ENCODE measurements around the gene ANKRD1. TPM values are rescaled to one million over a fixed set of nuclear protein-coding genes. Genes with fewer than 3 reads are reported as not detected.

Gene ANKRD1
- total RNA-seq, 2 experiments from 2014 or later: not detected

- Mint-ChIP-seq H3K4me3 (no peak overlapping the region), H3K9me3 (no peaks in the 10 kb centered on the region), H3K36me3 (no peaks in the 10 kb centered on the region), H3K27me3 (peaks cover 52% of the 10 kb centered on the region), H3K27ac (no peak overlapping the region), H3K4me1 (peaks cover 3% of the 10 kb centered on the region)
- ATAC-seq (ENCODE audit: low read depth) (no peak), DNase-seq (no peak)
- POLR2A ChIA-PET: no interaction called here
Observed at GRCh38 chr10:90927293-90927692, 6.4 kb upstream of the ANKRD1 start.

- H3K27ac Mint-ChIP-seq: no peak overlapping the region
- POLR2A ChIA-PET: no interaction called here
- no peak for DNase-seq
- H3K27me3 Mint-ChIP-seq: peaks cover 48% of the 10 kb centered on the region
- no peaks in the 10 kb centered on the region for H3K36me3 Mint-ChIP-seq
- H3K4me3 Mint-ChIP-seq: no peak overlapping the region
- no peaks in the 10 kb centered on the region for H3K9me3 Mint-ChIP-seq
- no peaks in the 10 kb centered on the region for H3K4me1 Mint-ChIP-seq
- no peak for ATAC-seq (ENCODE audit: low read depth)
Observed at GRCh38 chr10:90925079-90926029, 4.5 kb upstream of the ANKRD1 start.

- Mint-ChIP-seq H3K27ac (no peak overlapping the region), H3K27me3 (peaks cover 49% of the 10 kb centered on the region), H3K9me3 (no peaks in the 10 kb centered on the region), H3K36me3 (no peaks in the 10 kb centered on the region), H3K4me1 (no peaks in the 10 kb centered on the region), H3K4me3 (no peak overlapping the region)
- DNase-seq: no peak
- no peak for ATAC-seq (ENCODE audit: low read depth)
- POLR2A ChIA-PET: no interaction called here
Observed at GRCh38 chr10:90924552-90924951, 3.7 kb upstream of the ANKRD1 start.

GRCh38 chr10:90923111-90923731 lies 2.3 kb upstream of the ANKRD1 start:
- POLR2A ChIA-PET: no interaction called here
- Mint-ChIP-seq H3K27me3 (peaks cover 40% of the 10 kb centered on the region), H3K4me3 (no peak overlapping the region), H3K36me3 (no peaks in the 10 kb centered on the region), H3K9me3 (no peaks in the 10 kb centered on the region), H3K4me1 (no peaks in the 10 kb centered on the region), H3K27ac (no peak overlapping the region)
- ATAC-seq (ENCODE audit: low read depth): no peak
- DNase-seq: no peak

- ATAC-seq (ENCODE audit: low read depth) (no peak), DNase-seq (no peak)
- no peaks in the 10 kb centered on the region for H3K36me3 Mint-ChIP-seq
- POLR2A ChIA-PET: no interaction called here
- no peak overlapping the region for H3K4me3 Mint-ChIP-seq
- H3K27ac Mint-ChIP-seq: no peak overlapping the region
- no peaks in the 10 kb centered on the region for H3K9me3 Mint-ChIP-seq
- no peaks in the 10 kb centered on the region for H3K4me1 Mint-ChIP-seq
- H3K27me3 Mint-ChIP-seq: peaks cover 41% of the 10 kb centered on the region
Observed at GRCh38 chr10:90921906-90922305, 1.0 kb upstream of the ANKRD1 start.

GRCh38 chr10:90919683-90920574 lies 958 bp downstream of the ANKRD1 start:
- no peaks in the 10 kb centered on the region for H3K9me3 Mint-ChIP-seq
- H3K27ac Mint-ChIP-seq: no peak overlapping the region
- POLR2A ChIA-PET: no interaction called here
- no peaks in the 10 kb centered on the region for H3K4me1 Mint-ChIP-seq
- H3K27me3 Mint-ChIP-seq: peaks cover 43% of the 10 kb centered on the region
- no peaks in the 10 kb centered on the region for H3K36me3 Mint-ChIP-seq
- no peak overlapping the region for H3K4me3 Mint-ChIP-seq
- DNase-seq: no peak
- no peak for ATAC-seq (ENCODE audit: low read depth)

GRCh38 chr10:90917968-90918318 lies 2.9 kb downstream of the ANKRD1 start:
- Mint-ChIP-seq H3K27me3 (peaks cover 35% of the 10 kb centered on the region), H3K4me1 (no peaks in the 10 kb centered on the region), H3K4me3 (no peak overlapping the region), H3K27ac (no peak overlapping the region), H3K9me3 (no peaks in the 10 kb centered on the region), H3K36me3 (no peaks in the 10 kb centered on the region)
- DNase-seq (no peak), ATAC-seq (ENCODE audit: low read depth) (no peak)
- POLR2A ChIA-PET: interaction anchor here (1.1 kb wide), 1 partner anchor 9 kb away, joined by 3 read pairs; no protein-coding TSS in a partner anchor

- H3K9me3 Mint-ChIP-seq: no peaks in the 10 kb centered on the region
- DNase-seq: no peak
- H3K27ac Mint-ChIP-seq: no peak overlapping the region
- H3K36me3 Mint-ChIP-seq: no peaks in the 10 kb centered on the region
- no peak for ATAC-seq (ENCODE audit: low read depth)
- peaks cover 33% of the 10 kb centered on the region for H3K27me3 Mint-ChIP-seq
- POLR2A ChIA-PET: interaction anchor here (1.1 kb wide), 1 partner anchor 9 kb away, joined by 3 read pairs; no protein-coding TSS in a partner anchor
- H3K4me1 Mint-ChIP-seq: no peaks in the 10 kb centered on the region
- no peak overlapping the region for H3K4me3 Mint-ChIP-seq
Observed at GRCh38 chr10:90917238-90917967, 3.5 kb downstream of the ANKRD1 start.

GRCh38 chr10:90916392-90917237 lies 4.3 kb downstream of the ANKRD1 start:
- DNase-seq: no peak
- ATAC-seq (ENCODE audit: low read depth): no peak
- Mint-ChIP-seq H3K27me3 (peaks cover 31% of the 10 kb centered on the region), H3K4me3 (no peak overlapping the region), H3K4me1 (peaks cover 2% of the 10 kb centered on the region), H3K36me3 (no peaks in the 10 kb centered on the region), H3K27ac (no peak overlapping the region), H3K9me3 (no peaks in the 10 kb centered on the region)
- POLR2A ChIA-PET: no interaction called here

GRCh38 chr10:90915766-90916075 lies 5.2 kb downstream of the ANKRD1 start:
- H3K27ac Mint-ChIP-seq: no peak overlapping the region
- POLR2A ChIA-PET: no interaction called here

GRCh38 chr10:90914992-90915765 lies 5.7 kb downstream of the ANKRD1 start:
- peaks cover 19% of the 10 kb centered on the region for H3K27me3 Mint-ChIP-seq
- no peak overlapping the region for H3K4me3 Mint-ChIP-seq
- POLR2A ChIA-PET: no interaction called here
- peaks cover 2% of the 10 kb centered on the region for H3K4me1 Mint-ChIP-seq
- ATAC-seq (ENCODE audit: low read depth) (no peak), DNase-seq (no peak)
- no peaks in the 10 kb centered on the region for H3K36me3 Mint-ChIP-seq
- H3K9me3 Mint-ChIP-seq: no peaks in the 10 kb centered on the region
- H3K27ac Mint-ChIP-seq: no peak overlapping the region

More at GRCh38 chr10:90915766-90916075, 5.2 kb downstream of the ANKRD1 start:
- Mint-ChIP-seq H3K4me1 (peaks cover 2% of the 10 kb centered on the region), H3K36me3 (no peaks in the 10 kb centered on the region), H3K4me3 (no peak overlapping the region), H3K9me3 (no peaks in the 10 kb centered on the region), H3K27me3 (peaks cover 25% of the 10 kb centered on the region)
- DNase-seq (no peak), ATAC-seq (ENCODE audit: low read depth) (no peak)
